Adrenal gland (tissue), 12 donors: ENCODE results near the gene WWC2. TPM values are rescaled to one million over a fixed set of nuclear protein-coding genes. Genes with fewer than 3 reads are reported as not detected.

Experiments used
- DNase-seq, 7 donors: peaks; one replicate each; pipeline ENCODE4 v3.0.0-alpha.2; 2019 to 2020
- H3K27ac ChIP-seq, 5 donors: fragments of 200-600 bp; sonication (generic) in 4 of 5; 1 replicate in 3 of 5; 2 replicates in 2 of 5; pipeline versions ENCODE4 v1.5.1 to v1.8.0; 2016 to 2020; ENCODE audit warnings: mild to moderate bottlenecking in 1 of 5
- H3K27me3 ChIP-seq: fragments of 200-600 bp; 2 replicates; pipeline ENCODE4 v1.8.0; 2021
- H3K36me3 ChIP-seq, 2 donors: fragments of 200-600 bp; replicated peaks in 1 of 2; 1 replicate in 1 of 2; 2 replicates in 1 of 2; pipeline versions ENCODE4 v1.5.1 to v1.8.0; 2018 to 2022
- H3K4me1 ChIP-seq, 2 donors: fragments of 200-600 bp; replicated peaks in 1 of 2; 1 replicate in 1 of 2; 2 replicates in 1 of 2; pipeline versions ENCODE4 v1.5.1 to v1.8.0; 2018 to 2021
- H3K4me3 ChIP-seq, 4 donors: fragments of 200-600 bp; sonication (generic) in 3 of 4; one replicate each; pipeline ENCODE4 v1.5.1; 2016 to 2018
- H3K9me3 ChIP-seq, 3 donors: fragments of 200-600 bp; sonication (generic) in 1 of 3; replicated peaks in 1 of 3; 1 replicate in 2 of 3; 2 replicates in 1 of 3; pipeline versions ENCODE4 v1.5.1 to v1.8.0; 2016 to 2021
- CTCF ChIP-seq, 6 experiments: fragments of 450-650 bp in 4 of 6; fragments of 200-600 bp in 2 of 6; sonication (generic) in 1 of 6; IDR thresholded peaks; 1 replicate in 5 of 6; 2 replicates in 1 of 6; pipeline versions ENCODE4 v1.5.1 to v1.8.0; 2016 to 2021; ENCODE audit warnings: antibody characterized with exemption in 6 of 6, mild to moderate bottlenecking in 2 of 6, moderate library complexity in 1 of 6
- POLR2A ChIP-seq, 2 donors: fragments of 450-650 bp; IDR thresholded peaks; one replicate each; pipeline ENCODE4 v1.6.1; 2017; ENCODE audit warnings: antibody characterized with exemption in 2 of 2, mild to moderate bottlenecking in 2 of 2, moderate library complexity in 1 of 2
- WGBS, 4 donors: extraction: QIAGEN DNeasy Blood & Tissue Kit in 2 of 4; methylation state at CpG; one replicate each; pipeline versions ENCODE4 v1.1.5 to v1.1.7; 2013 to 2017; 5-methylcytosine and 5-hydroxymethylcytosine counted together
- intact Hi-C, 2 donors: fragments of 100-400 bp; cut with DNase I; formaldehyde crosslinking; loops; one replicate each; pipeline versions ENCODE4 v1.14.1 to v1.15.0; 2022 to 2023
- polyA plus RNA-seq, 3 donors: library from polyadenylated mRNA; stranded (reverse); fragments of 200-250 nt in 2 of 3; fragments of 350-450 nt in 1 of 3; fragmentation: Illumina TruSeq in 1 of 3; extraction: RNeasy Lipid Tissue Mini Kit (QIAGEN cat#74804) in 1 of 3; gene quantifications; one replicate each; pipeline ENCODE4 v1.2.3, GENCODE V29; 2013 to 2014
- total RNA-seq, 9 donors: library from RNA; depleted of rRNA in 4 of 9; stranded (reverse); fragments of >200 nt in 4 of 9; fragments of 120-200 nt in 1 of 9; fragmentation: NEBNext Ultra II Directional in 1 of 9; extraction: Animal tissue kit (Norgen Biotek cat#: 25700) in 1 of 9; gene quantifications; one replicate each; pipeline versions ENCODE4 v1.1.0 to v1.2.4, GENCODE V29; 2013 to 2023
- donor health status: healthy with polysubstance abuse.
- donor health status: Bipolar disorder and iron deficiency.
- donor health status: DM: yes; HTN: yes; CAD: no.
- donor health status: DM: no; HTN: no; CAD: no.
- donor health status: DM: no; HTN: no; CAD: no.
- donor health status: DM: yes; HTN: yes; CAD: no.

The WWC2 gene
- total and polyA plus RNA-seq, 12 donors = 3.1 to 27.9 (median 17.4) TPM

- no peaks in the 10 kb centered on the region for H3K9me3 ChIP-seq
- H3K4me3 ChIP-seq = no peak overlapping the region
- no peak for DNase-seq
- intact Hi-C loops = no loop called here
- TF ChIP-seq CTCF (IDR thresholded peaks at IDR 0.05) = no peak
- no peaks in the 10 kb centered on the region for H3K27me3 ChIP-seq
- no peaks in the 10 kb centered on the region for H3K36me3 ChIP-seq
- 87 to 94% (median 90%) methylated on average over 5 of the region's 5 CpGs for WGBS, 4 donors
- no peak overlapping the region for H3K27ac ChIP-seq
- H3K4me1 ChIP-seq = peaks cover 0 to 7% of the 10 kb centered on the region in 2 donors
Observed at GRCh38 chr4:183185018-183185417, 86.0 kb downstream of the WWC2 start.

- H3K27me3 ChIP-seq = no peaks in the 10 kb centered on the region
- no peaks in the 10 kb centered on the region for H3K36me3 ChIP-seq
- no peak overlapping the region for H3K4me3 ChIP-seq
- no peak for DNase-seq
- TF ChIP-seq POLR2A (IDR thresholded peaks at IDR 0.05) (no peak), CTCF (IDR thresholded peaks at IDR 0.05) (no peak)
- H3K9me3 ChIP-seq = no peaks in the 10 kb centered on the region
- no peak overlapping the region for H3K27ac ChIP-seq
- intact Hi-C loops = no loop called here
- whole genome bisulfite sequencing, 4 donors = 88 to 96% (median 93%) methylated on average over 2 of the region's 2 CpGs
- H3K4me1 ChIP-seq = peaks cover 0 to 7% of the 10 kb centered on the region in 2 donors
Observed at GRCh38 chr4:183185559-183185958, 86.5 kb downstream of the WWC2 start.

GRCh38 chr4:183186813-183187212, 87.8 kb downstream of the WWC2 start:
- Histone ChIP-seq H3K27ac (no peak overlapping the region), H3K36me3 (no peaks in the 10 kb centered on the region), H3K4me1 (peaks cover 0 to 7% of the 10 kb centered on the region in 2 donors), H3K27me3 (no peaks in the 10 kb centered on the region), H3K4me3 (no peak overlapping the region), H3K9me3 (no peaks in the 10 kb centered on the region)
- TF ChIP-seq CTCF (IDR thresholded peaks at IDR 0.05) (no peak), POLR2A (IDR thresholded peaks at IDR 0.05) (no peak)
- intact Hi-C loops = no loop called here
- 80 to 90% (median 88%) methylated on average over 4 of the region's 4 CpGs for WGBS, 4 donors
- DNase-seq = no peak

GRCh38 chr4:183190900-183191527, 92.0 kb downstream of the WWC2 start:
- no peaks in the 10 kb centered on the region for H3K27me3 ChIP-seq
- no peak for TF ChIP-seq POLR2A (IDR thresholded peaks at IDR 0.05)
- no peak for TF ChIP-seq CTCF (IDR thresholded peaks at IDR 0.05)
- no peaks in the 10 kb centered on the region for H3K4me1 ChIP-seq
- no peak overlapping the region for H3K27ac ChIP-seq
- H3K9me3 ChIP-seq = no peaks in the 10 kb centered on the region
- WGBS, 4 donors = 78 to 89% (median 85%) methylated on average over 4 of the region's 4 CpGs
- no peak for DNase-seq
- no peaks in the 10 kb centered on the region for H3K36me3 ChIP-seq
- H3K4me3 ChIP-seq = no peak overlapping the region
- intact Hi-C loops = no loop called here
